Gastroesophageal sphincter (tissue), 3 donors: ENCODE measurements around the gene TCN1.

Experiments used
- EP300 ChIP-seq: sonication (generic); formaldehyde crosslinking; IDR thresholded peaks from one replicate; pipeline ENCODE4 v1.6.1; 2017; ENCODE audit warnings: antibody characterized with exemption, mild to moderate bottlenecking
- POLR2A ChIP-seq, 2 donors: fragments of 450-650 bp; IDR thresholded peaks; one replicate each; pipeline ENCODE4 v1.6.1; 2017; ENCODE audit warnings: antibody characterized with exemption in 2 of 2, mild to moderate bottlenecking in 2 of 2, moderate library complexity in 1 of 2
- POLR2AphosphoS5 ChIP-seq: sonication (generic); formaldehyde crosslinking; IDR thresholded peaks from one replicate; pipeline ENCODE4 v1.6.1; 2017; ENCODE audit warnings: antibody characterized with exemption
- TF ChIP-seq, protein P1 (sequence below), 4 experiments: fragments of 200-600 bp in 2 of 4; fragments of 450-650 bp in 2 of 4; sonication (generic) in 1 of 4; IDR thresholded peaks; one replicate each; pipeline ENCODE4 v1.5.1; 2017 to 2019; ENCODE audit warnings: antibody characterized with exemption in 4 of 4, mild to moderate bottlenecking in 2 of 4, moderate library complexity in 2 of 4

DNA sequence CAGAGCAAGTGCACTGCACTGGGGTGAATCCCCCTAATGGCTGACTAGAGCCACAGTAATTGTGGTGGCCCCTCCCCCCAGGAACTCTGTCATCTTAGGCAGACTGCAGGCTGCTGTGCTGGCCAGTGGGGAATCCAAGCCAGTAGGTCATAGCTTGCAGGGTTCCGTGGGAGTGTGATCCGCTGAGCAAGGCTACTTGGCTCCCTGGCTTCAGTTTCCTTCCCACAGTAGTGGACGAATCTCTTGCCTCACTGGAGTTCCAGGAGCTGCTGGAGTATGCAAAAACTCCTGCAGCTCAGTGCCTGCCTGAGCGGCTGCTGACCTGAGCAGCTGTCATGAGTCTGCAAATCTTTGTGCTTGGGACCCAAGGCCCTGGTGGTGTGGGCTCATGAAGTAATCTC lies 25.5 kb upstream of the TCN1 start:
- TF ChIP-seq, protein P1, sequence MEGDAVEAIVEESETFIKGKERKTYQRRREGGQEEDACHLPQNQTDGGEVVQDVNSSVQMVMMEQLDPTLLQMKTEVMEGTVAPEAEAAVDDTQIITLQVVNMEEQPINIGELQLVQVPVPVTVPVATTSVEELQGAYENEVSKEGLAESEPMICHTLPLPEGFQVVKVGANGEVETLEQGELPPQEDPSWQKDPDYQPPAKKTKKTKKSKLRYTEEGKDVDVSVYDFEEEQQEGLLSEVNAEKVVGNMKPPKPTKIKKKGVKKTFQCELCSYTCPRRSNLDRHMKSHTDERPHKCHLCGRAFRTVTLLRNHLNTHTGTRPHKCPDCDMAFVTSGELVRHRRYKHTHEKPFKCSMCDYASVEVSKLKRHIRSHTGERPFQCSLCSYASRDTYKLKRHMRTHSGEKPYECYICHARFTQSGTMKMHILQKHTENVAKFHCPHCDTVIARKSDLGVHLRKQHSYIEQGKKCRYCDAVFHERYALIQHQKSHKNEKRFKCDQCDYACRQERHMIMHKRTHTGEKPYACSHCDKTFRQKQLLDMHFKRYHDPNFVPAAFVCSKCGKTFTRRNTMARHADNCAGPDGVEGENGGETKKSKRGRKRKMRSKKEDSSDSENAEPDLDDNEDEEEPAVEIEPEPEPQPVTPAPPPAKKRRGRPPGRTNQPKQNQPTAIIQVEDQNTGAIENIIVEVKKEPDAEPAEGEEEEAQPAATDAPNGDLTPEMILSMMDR (IDR thresholded peaks at IDR 0.05), result no peak
- TF ChIP-seq POLR2A (IDR thresholded peaks at IDR 0.05), result no peak
- TF ChIP-seq POLR2AphosphoS5, result no peak
- no peak for TF ChIP-seq EP300
